ENCODE measurements around the gene KDM4C.

- no peak for TF ChIP-seq CTCF (optimal IDR thresholded peaks at IDR 0.05 in 1 of 3, IDR thresholded peaks at IDR 0.05 in 1 of 3, conservative IDR thresholded peaks at IDR 0.05 in 1 of 3; ENCODE audit: extremely low read depth in 1 of 3, insufficient read depth in 2 of 3, low read length in 3 of 3)
- no peak for TF ChIP-seq EZH2 (IDR thresholded peaks at IDR 0.05; ENCODE audit: low read length)
Measured at GRCh38 chr9:6899274-6899673, 141.5 kb downstream of the KDM4C start.
